MM.1S (cell line): ENCODE data around the gene CAST.

Experiments
- DNase-seq: peaks from one replicate; pipeline ENCODE4 v3.0.0-alpha.2; 2015
- H2AFZ ChIP-seq: fragments of 300-600 bp; sonication (generic); 2 replicates; pipeline ENCODE4 v1.6.0; 2016; ENCODE audit warnings: antibody characterized with exemption, low read length
- H3F3A ChIP-seq: fragments of 300-600 bp; sonication (generic); 2 replicates; pipeline ENCODE4 v1.6.1; 2016; ENCODE audit warnings: mild to moderate bottlenecking, antibody characterized with exemption, low read length, moderate library complexity, mixed read lengths; ENCODE audit not compliant: insufficient read depth
- H3K27ac ChIP-seq: fragments of 300-600 bp; sonication (generic); 2 replicates; pipeline ENCODE4 v1.5.1; 2016; ENCODE audit warnings: mild to moderate bottlenecking, low read length
- H3K27me3 ChIP-seq: fragments of 300-600 bp; sonication (generic); replicated peaks from 2 replicates; pipeline ENCODE4 v1.6.0; 2016; ENCODE audit warnings: low read length; ENCODE audit not compliant: insufficient read depth
- H3K36me3 ChIP-seq: fragments of 300-600 bp; sonication (generic); replicated peaks from 2 replicates; pipeline ENCODE4 v1.6.1; 2016; ENCODE audit warnings: mild to moderate bottlenecking, low read length, mixed read lengths; ENCODE audit not compliant: insufficient read depth
- H3K4me1 ChIP-seq: fragments of 300-600 bp; sonication (generic); 2 replicates; pipeline ENCODE4 v1.6.1; 2016; ENCODE audit warnings: low read length, mixed read lengths
- H3K4me2 ChIP-seq: fragments of 300-600 bp; sonication (generic); 2 replicates; pipeline ENCODE4 v1.6.0; 2016; ENCODE audit warnings: low read depth, low read length
- H3K4me3 ChIP-seq: fragments of 300-600 bp; sonication (generic); 2 replicates; pipeline ENCODE4 v1.5.1; 2016; ENCODE audit warnings: low read length, mixed read lengths
- H3K79me2 ChIP-seq: fragments of 300-600 bp; sonication (generic); 2 replicates; pipeline ENCODE4 v1.6.1; 2016; ENCODE audit warnings: mixed run types, low read length, mixed read lengths
- H3K9ac ChIP-seq: fragments of 300-600 bp; sonication (generic); 2 replicates; pipeline ENCODE4 v1.6.1; 2016; ENCODE audit warnings: low read length, mixed read lengths
- H3K9me2 ChIP-seq: fragments of 300-600 bp; sonication (generic); replicated peaks from 2 replicates; pipeline ENCODE4 v1.6.1; 2016; ENCODE audit warnings: mild to moderate bottlenecking, low read length, mixed read lengths; ENCODE audit not compliant: insufficient read depth
- H3K9me3 ChIP-seq: fragments of 300-600 bp; sonication (generic); replicated peaks from 2 replicates; pipeline ENCODE4 v1.6.1; 2016; ENCODE audit warnings: mild to moderate bottlenecking, low read length, mixed read lengths; ENCODE audit not compliant: insufficient read depth
- H4K20me1 ChIP-seq: fragments of 300-600 bp; sonication (generic); 2 replicates; pipeline ENCODE4 v1.6.1; 2016; ENCODE audit warnings: mild to moderate bottlenecking, low read length, moderate library complexity, mixed read lengths; ENCODE audit not compliant: insufficient read depth
- CTCF ChIP-seq: fragments of 300-600 bp; sonication (generic); IDR thresholded peaks from 2 replicates; pipeline ENCODE4 v1.5.1; 2016; ENCODE audit warnings: antibody characterized with exemption, low read length, mixed read lengths
- EZH2 ChIP-seq: fragments of 300-600 bp; sonication (generic); optimal IDR thresholded peaks from 2 replicates; pipeline ENCODE3; 2017; ENCODE audit warnings: low read depth, mild to moderate bottlenecking, antibody characterized with exemption, low read length, mixed read lengths
- EZH2phosphoT487 ChIP-seq: fragments of 300-600 bp; sonication (generic); IDR thresholded peaks from 2 replicates; pipeline ENCODE4 v1.6.1; 2018; ENCODE audit warnings: antibody characterized with exemption, low read length

CAST gene

DNA sequence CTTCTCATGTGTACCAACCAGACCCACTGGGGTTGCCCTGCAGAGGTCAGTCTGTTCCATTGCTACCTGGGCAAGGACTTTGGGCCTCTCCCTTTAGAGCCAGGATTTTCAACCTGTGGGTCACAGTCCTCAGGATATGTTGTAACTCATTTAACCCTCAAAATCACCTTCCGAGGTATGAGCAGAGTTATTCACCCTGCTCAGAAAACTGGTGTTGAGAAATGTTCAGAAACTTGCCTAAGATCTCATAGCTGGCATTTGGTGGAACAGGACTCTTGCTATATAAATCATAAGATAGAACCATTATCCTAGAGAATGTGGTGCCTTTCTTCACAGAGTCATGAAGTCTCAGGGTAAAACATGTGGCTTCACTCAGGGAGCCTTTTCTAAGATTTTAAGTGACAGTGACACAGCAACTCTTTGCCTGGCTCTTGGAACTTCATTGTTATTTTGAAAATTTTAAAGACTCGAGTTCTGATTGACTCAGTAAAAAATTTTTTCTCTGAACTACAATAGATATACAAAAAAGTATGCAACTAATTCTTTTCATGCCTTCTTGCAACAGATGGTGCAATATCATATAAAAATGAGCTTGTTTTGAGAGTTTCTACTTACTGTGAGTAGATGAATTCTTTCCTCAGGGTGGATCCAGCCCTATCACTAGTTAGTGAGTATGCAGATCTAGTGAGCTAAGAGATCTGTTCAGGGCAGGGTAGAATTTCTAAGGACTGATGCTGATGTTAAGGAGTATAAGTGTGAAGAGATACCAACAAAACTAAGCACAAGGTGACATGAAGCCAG lies 29.5 kb downstream of the CAST start:
- Histone ChIP-seq H3K27ac (no peak overlapping the region), H3K79me2 (peaks cover 3% of the 10 kb centered on the region; the same call in 1 of the 2 replicates), H3K9me3 (no peaks in the 10 kb centered on the region), H3F3A (no peaks in the 10 kb centered on the region), H3K4me3 (no peak overlapping the region), H3K36me3 (no peaks in the 10 kb centered on the region), H3K9me2 (no peaks in the 10 kb centered on the region), H3K9ac (no peak overlapping the region), H3K27me3 (no peaks in the 10 kb centered on the region), H3K4me2 (no peak overlapping the region), H4K20me1 (no peaks in the 10 kb centered on the region), H2AFZ (no peak overlapping the region), H3K4me1 (no peaks in the 10 kb centered on the region; the same call in 1 of the 2 replicates)
- no peak for TF ChIP-seq CTCF
- no peak for TF ChIP-seq EZH2
- TF ChIP-seq EZH2phosphoT487 = no peak
- DNase-seq = no peak

GRCh38 chr5:96692441-96692840 lies 30.3 kb downstream of the CAST start:
- H3K27me3 ChIP-seq = no peaks in the 10 kb centered on the region
- no peak overlapping the region for H3K4me2 ChIP-seq
- no peak overlapping the region for H3K27ac ChIP-seq
- no peak overlapping the region for H2AFZ ChIP-seq
- H3K4me1 ChIP-seq = no peaks in the 10 kb centered on the region
- H3K9ac ChIP-seq = no peak overlapping the region
- TF ChIP-seq CTCF = no peak
- TF ChIP-seq EZH2phosphoT487 = no peak
- no peak for TF ChIP-seq EZH2
- H3F3A ChIP-seq = no peaks in the 10 kb centered on the region
- H3K4me3 ChIP-seq = no peak overlapping the region
- H3K36me3 ChIP-seq = no peaks in the 10 kb centered on the region
- no peaks in the 10 kb centered on the region for H3K9me3 ChIP-seq
- no peak for DNase-seq
- H3K79me2 ChIP-seq = peaks cover 3% of the 10 kb centered on the region; the same call in 1 of the 2 replicates
- H4K20me1 ChIP-seq = no peaks in the 10 kb centered on the region
- no peaks in the 10 kb centered on the region for H3K9me2 ChIP-seq

DNA sequence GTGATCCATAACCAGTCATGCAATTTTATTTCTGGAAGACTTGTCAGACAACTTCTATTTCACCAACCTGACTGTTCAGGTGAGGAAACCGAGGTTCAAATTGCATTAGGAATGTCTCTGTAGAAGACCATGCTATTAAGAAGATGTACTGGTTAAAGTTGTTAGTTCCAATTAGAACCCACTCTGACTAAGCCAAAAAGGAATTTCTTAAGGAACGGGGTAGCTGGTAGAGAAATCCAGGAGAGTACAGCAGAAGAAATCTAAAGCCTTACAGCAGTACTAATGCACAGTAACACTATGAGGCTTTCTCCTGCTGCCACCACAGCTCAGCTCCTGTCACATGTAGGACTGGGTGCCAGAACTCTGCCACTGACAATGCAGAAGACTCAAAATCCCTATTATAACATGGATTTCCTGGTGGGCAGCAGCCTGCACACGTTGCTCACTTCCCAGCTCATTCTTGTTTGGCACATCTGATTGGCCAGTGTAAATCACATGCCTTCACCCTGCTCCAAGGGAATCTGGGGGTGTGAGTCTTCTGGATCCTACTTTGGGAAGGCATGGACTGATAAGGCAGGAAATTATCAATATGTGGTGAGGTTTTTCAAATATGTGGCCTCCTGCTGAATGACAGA lies 37.1 kb downstream of the CAST start:
- H4K20me1 ChIP-seq = no peaks in the 10 kb centered on the region; the same call in 1 of the 2 replicates

More for the DNA sequence above, 37.1 kb downstream of the CAST start:
- Histone ChIP-seq H3K9ac (no peak overlapping the region), H3K4me1 (peaks cover 16% of the 10 kb centered on the region), H3K4me2 (no peak overlapping the region), H3F3A (peaks cover 11% of the 10 kb centered on the region), H3K79me2 (peaks cover 11% of the 10 kb centered on the region), H3K9me3 (no peaks in the 10 kb centered on the region), H3K9me2 (no peaks in the 10 kb centered on the region), H2AFZ (no peak overlapping the region), H3K4me3 (no peak overlapping the region), H3K27ac (no peak overlapping the region), H3K36me3 (no peaks in the 10 kb centered on the region), H3K27me3 (no peaks in the 10 kb centered on the region)
- TF ChIP-seq CTCF (no peak), EZH2phosphoT487 (no peak), EZH2 (no peak)
- DNase-seq = no peak
